Fibroblast of peridontal ligament (primary cell): ENCODE data around the gene KCTD2.

Experiments
- DNase-seq: peaks from one replicate; pipeline ENCODE4 v3.0.0-alpha.2; 2010; ENCODE audit errors: extremely low read depth

Gene KCTD2

DNA sequence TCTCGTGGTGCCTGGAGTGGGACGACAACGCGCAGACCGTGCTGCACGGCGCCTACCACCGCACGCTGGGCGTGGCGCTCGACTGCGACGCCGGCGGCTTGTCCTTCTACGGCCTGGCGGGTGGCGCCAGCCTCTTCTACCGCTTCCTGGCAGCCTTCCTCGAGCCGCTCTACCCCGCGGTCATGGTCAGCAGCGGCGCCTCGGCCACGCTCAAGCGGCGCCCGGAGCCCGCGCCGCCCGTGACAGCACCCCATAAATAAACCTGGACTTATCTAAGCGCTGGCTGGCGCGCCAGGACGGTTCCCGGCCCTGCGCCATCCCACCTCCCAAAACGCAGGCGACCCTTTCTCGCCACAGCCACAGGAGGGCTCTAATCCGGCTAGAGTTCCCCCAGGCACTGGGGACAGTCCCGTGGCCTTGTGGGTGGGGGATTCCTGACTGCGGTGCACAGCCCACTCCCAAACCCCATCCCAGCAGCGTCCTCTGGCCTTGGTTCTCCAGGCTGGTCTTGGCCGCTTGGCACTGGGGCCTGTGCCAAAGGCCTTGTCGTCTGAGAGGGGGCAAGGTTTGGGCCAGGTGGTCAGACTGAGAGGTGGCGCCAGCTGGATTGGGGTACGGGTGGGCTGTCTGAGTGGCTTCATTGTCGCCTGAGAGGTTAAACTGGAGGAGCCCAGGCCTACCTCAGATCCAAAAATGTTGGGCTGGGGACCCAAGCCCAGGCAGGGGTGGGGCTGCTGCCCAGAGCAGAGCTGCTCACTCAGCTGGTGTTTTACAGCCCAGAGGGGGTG is 30.7 kb downstream of the KCTD2 start:
- DNase-seq, result no peak

DNA sequence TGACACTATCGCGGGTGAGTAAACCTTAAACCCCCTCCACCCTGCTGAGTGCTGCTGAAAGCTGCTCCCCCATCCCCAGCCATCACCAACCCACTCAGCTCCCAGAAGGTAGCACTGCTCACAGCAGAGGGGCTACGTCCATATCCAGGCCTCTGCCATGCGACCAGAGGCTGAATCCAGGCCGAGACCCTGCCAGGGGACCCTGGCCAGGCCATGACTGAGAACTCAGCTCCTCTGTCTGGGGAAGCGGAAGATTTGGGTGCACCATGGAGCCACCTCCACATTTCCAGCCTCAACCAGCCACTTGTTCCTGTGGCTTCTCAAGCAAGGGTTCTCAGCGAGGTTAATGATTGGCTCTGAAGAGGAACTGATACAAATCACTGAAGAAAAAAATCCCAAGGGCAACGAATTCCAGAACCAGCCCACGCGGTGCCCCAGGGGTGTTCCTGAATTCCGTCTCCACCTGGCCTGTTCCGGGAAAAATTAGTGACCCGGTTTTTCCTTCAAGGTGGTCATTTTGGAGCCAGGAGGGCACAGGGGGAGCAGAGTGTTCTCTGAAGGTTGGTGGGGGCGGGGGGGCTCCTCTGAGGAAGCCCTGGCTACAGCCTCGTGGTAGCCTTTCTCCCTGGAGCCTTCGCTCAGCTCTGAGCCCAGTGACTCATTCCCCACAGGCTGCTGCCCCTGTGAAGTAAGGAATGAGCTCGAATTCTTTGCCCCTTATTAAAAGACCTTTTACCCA is 31.4 kb downstream of the KCTD2 start:
- DNase-seq, result peak; percentile 67

DNA sequence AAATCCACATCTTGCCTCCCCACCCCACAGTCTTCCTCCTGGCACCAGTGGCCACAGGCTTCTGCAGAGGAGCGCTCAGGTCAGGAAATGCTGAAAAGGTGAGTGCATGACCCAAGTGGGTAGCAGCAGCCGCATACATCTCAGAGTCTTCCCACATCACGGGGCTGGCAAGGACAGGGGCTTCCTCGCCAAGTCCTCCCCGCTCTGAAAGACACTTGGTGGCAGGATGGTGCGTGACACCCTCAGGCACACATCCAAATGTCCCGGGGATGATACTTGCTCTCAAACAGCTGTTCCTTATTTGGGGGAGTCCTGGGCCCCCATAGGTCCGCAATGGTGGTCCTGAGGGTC is 32.0 kb downstream of the KCTD2 start:
- no peak for DNase-seq

DNA sequence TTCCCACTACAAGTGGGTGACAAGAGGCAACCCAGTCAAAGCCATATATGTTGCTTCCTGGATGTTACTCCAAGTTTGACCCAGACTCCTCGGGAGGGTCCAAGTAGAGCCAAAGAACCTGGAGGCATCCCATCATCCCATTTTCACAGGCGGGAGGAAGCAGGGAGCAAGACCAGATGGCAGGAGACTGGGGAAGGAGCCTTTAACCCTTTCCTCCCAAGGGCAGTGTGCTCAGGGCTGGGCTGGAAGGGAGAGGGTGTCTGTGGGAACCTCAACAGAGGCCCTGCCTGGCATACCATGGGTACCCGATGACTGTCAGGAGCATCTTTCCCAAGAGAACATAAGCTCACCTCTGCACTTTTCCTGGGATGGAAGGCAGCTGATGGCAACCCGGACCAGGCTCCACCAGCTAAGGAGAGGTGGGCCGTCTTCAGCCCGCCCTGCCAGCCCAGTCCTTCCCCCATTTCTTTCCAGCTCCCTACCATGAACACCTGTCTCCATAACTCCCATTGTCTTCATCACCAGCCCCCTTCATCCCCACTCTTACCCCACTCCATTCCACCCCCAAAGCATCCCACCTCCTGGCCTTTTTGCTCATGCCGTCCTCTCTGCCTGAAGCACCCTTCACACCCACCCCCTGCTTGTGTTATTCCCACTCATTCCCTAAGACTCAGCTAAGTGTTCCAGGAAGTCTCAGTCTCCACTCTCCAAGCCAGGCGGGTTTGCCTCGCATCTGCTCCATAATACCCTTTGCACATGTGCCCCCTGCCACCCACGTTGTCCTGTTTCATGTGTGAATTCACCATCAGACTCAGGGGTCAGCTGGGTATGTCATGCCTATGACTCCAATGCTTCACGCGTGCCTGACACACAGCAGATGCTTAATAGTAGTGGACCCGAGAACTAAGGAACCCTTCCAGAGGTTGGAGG is 34.9 kb downstream of the KCTD2 start:
- no peak for DNase-seq

DNA sequence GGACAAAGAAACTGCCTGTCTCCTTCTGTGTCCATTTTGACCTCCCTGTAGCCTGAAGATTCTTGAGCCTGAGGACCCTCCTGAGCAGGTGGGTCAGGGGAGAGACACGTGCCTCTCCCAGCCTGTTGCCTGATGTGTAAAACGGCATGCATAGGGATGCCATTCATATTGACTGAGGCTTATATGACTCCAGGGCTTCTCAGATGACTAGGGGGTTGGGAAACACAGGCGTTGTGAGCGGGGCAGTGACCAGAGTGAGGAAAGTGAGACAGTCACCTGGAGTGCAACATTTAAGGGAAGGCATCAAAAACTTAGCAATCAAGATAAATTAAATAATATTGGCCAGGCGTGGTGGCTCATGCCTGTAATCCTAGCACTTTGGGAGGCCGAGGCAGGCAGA is 35.7 kb downstream of the KCTD2 start:
- no peak for DNase-seq

DNA sequence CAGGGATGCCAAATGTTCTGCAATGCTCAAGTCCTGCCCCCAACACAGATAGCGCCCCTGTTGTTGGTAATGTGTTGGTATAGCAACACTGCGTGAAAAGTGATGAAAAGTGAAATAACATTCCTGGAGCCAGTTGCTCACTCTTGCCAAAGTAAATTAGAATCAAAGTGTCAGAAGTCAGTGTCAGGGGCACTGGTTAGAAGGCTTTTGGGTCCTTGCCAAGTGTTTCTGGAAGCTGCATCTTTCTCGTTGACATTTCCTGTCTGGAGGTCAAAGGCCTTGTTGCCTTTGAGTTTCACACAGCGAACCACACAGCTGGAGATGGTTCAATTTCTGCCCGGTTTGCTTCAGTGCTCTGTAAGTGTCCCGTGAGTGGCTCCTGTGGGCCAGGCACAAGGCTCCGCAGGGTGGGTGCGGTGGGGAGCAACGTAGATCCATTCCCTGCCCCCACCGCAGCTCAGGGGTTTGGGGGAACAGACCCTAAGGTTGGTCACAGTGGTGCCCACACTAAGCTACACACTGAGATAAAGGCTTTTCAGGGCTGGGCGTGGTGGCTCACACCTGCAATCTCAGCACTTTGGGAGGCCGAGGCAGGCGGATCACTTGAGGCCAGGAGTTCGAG is 37.1 kb downstream of the KCTD2 start:
- no peak for DNase-seq

DNA sequence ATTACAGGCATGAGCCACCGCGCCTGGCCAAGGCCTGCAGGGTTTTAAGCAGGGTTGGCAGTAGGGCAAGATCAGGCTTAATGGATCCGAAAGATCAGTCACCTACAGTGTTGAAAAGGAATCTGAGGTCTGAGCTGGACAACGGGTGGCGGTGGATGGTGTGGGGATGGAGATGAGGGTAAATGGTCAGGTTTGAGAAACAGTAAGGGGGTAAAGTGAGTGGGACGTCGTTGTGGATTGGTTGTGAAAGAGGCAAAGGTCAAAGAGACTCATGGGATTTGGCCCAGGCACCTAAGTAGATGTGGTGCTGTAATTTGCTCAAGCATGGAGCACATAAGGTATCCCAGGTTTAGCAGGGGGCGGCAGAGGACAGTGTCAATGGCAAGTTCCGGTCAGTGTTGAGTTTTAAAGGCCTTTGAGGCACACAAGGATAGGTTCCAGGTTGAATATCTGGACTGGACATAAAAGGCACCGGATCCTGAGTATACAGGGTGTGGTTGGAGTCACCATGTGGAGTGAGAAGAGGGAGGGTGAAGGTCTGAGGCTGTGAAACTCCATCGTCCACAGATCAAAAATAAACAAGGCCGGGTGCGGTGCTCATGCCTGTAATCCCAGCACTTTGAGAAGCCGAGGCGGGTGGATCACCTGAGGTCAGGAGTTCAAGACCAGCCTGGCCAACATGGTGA is 39.6 kb downstream of the KCTD2 start:
- no peak for DNase-seq

DNA sequence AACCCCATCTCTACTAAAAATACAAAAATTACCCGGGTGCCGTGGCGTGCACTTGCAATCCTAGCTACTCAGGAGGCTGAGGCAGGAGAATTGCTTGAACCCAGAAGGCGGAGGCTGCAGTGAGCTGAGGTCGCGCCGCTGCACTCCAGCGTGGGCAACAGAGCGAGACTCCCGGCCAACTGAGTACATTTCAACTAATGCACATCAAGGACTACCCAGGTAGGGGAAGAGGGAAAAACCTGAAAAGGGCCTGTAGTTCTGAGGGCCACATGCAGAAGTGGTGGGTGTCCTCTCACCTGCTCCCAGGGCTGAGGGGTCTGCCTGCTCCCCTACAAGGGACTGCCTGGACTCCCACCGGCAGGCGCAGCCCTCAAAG is 40.1 kb downstream of the KCTD2 start:
- no peak for DNase-seq

DNA sequence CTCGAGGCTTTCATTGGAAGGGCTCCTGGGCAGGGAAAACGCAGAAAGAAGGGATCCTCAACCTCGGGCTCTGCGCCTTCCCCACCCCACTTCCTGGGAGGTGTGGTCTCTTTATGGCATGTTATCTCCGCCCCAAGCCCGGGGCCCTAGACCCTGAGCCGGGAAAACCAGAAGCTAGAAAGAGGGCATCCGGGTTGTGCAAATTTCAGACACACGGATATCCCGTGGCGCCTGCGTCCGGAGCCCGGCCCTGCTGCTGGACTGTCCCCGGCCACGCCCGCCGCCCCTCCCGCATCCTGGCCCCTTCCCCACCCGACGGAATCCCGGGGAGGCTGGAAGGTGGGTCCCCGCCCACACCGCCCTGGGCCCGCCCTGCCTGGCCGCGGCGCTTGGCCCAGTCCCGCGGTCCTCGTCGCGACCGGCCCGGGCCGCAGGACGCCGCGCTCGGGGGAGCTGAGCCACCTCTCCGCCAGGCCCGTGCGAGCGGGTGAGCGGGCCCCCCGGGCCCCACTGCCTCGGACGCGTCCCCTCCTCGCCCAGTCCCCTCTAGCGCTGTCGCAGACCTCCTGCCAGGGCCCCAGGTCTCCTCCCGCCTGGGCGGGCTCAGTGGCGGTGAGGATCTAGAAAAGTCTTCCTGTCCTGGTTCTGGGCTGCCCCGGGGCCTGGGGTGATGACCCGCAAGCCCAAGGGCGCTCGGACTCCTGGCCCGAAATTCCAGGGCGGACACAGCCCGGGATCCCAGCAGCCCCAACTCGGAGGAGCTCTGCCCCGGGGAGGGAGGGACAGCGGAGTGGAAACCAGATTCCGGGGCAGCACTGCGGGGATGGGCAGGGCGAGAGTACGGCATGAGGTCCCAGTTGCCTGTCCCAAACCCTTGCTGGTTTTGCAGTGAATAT is 40.8 kb downstream of the KCTD2 start, which contains the start of gene SLC16A5:
SLC16A5 (plus strand) TSS at position 397 of the 896 bp plus-strand sequence. CDS start 5,683 bp downstream, outside the sequence.
- peak; percentile 75 for DNase-seq

DNA sequence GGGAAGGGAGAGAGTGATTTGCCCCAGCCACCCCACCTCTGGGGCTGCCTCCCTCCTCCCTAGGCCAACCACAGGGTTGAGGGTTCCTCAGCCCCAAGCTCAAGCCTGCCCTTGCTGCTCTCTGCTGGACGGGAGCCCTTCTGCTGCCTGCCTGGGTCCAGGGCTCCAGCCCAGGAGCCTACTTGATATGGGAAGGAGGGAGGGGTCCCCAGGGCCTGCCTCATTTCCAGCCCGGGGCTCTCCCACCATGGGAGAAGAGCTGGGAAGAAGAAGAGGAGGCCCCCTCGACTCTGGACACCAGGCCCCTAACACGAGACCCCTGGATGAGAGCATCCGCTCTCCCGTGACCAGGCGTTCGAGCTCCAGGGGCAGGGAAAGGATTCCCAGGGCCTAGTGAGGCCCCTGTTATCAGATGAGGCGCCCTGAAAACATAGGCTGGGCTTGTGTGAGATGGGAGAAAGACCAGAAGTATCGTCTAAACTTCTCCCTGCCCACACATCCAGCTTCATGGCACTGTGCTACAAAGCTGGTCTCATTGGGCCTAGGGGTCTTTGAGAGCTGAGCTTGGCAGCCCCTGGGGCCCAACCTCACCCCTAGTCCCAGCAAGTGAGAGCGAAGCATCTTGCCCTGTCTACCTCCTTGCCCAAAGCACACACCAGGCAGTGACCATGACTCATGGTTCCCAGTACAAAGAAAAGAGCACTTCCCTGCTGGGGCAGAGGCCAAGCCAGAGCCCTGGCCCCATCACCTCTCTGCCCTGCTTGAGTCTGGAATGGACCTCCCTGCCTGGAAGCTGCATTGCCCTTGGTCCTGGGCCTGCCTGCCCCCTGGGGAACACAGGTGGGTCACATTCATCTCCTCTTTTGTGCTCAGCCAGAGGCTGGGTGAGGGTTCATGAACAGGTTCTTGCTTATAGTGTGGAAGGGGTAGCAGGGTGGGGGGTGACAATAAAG is 41.7 kb downstream of the KCTD2 start:
- DNase-seq, result no peak

DNA sequence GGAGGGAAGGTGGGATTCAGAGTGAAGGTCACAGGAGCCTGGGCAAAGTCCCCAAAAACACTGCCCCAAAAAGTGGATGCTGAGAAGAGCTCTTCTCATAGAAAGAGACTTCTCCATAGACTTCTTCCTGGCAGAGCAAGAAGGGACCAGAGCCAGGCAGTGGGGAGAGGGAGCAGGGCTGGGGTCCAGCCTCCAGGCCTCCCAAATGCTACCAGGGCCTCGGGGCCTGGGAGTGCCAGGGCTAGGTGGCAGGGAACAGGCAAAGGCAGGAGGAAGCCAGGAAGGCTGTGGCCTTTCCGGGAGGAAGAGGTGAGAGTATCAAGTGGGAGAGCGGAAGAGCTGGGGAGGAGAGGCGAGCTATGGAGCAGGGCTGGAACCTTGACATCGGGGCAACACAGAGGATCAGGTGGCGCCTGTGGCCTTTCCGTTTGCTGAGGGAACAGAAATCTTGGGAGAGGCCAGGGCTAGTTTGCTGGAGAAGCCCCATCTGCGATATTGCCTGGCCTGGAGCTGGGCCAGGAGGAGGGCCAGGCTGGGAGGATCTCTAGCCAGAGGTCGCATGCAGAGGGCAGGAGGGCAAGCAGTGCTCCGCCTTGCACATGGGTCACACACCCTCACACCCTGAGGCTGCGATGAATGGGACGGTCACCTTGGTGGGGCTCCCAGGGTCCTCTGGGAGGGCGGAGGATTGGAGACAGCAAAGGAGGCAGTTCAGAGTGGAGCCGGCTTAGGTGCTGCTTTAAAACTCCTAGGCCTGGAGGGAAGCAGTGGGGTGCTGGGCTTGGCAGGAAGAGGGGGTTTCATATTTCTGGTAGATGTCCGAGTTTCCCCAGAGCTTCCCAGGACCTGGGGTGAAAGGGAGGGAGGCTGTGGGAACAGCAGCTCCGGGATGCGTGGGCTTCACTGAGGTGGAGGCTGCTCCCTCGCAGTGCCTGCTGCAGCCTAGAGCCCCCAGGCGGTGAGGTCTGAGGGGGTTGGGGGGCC is 44.1 kb downstream of the KCTD2 start:
- no peak for DNase-seq

DNA sequence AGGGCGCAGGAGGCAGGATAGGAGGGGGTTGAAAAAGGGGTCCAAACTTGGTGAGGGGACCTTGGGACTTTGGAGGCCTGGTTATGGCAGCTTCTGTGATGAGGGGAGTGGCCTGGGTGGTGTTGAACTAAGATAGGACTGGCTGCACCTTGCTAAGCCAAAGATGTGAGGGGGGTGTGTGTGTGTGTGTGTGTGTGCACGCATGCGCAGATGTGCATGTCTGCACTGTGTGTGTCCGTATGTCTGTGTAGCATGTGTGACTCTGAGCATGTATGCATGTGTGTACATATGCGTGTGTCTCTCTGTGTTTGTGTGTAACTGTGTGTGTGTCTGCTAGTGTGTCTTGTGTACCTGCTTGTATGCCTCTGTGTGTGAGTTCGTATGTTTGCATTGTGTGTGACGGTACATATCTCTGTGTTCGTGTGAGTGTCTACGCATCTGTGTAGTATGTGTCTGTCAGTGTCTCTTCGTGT is 44.9 kb downstream of the KCTD2 start:
- DNase-seq, result no peak

DNA sequence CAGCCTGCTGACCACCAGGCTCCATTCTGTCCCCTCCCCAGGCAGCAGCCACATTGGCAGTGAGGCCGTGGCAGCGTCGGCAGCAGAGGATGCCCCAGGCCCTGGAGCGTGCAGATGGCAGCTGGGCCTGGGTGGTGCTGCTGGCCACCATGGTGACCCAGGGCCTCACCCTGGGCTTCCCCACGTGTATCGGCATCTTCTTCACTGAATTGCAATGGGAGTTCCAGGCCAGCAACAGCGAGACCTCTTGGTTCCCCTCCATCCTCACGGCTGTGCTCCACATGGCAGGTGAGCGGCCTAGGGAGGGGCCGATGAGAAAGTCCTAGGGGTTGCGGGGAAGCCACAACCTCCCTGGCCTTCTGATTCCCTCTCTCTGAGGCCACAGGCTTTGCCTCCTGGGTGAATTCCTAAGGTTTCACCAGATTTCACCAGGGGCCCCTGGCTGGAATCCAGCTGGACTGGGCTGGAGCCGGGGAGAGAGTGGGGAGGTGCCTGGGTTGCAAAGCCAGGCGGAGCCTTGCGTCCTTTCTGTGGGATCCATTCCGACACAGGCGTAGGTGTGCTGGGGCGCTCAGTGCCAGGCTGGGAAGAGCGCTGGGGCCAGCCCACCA is 46.6 kb downstream of the KCTD2 start:
- no peak for DNase-seq

DNA sequence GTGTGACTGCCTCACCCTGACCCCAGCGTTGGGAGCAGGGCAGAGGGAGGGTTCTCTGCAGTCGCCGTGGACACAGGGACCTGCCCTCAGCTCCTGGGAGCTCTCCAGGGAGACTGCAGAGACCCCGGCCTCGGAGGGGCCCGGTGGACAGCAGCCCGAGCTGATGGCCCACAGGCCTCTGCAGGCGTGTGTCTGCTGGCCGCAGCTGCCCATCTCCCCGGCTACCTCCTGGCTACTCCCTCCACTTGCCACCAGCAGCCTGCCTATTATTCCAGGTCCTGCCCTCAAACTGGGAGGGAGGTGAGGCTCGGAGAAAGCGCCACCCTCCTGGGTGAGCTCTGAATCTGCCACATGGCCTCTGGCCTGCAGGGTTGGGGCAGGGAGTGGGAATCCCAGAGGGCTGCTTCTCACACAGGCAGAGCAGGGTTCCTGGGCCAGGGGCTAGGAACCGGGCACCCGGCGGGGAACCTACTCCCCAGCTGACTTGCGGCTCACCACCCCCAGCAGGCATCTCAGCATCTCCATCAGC is 47.9 kb downstream of the KCTD2 start:
- no peak for DNase-seq

DNA sequence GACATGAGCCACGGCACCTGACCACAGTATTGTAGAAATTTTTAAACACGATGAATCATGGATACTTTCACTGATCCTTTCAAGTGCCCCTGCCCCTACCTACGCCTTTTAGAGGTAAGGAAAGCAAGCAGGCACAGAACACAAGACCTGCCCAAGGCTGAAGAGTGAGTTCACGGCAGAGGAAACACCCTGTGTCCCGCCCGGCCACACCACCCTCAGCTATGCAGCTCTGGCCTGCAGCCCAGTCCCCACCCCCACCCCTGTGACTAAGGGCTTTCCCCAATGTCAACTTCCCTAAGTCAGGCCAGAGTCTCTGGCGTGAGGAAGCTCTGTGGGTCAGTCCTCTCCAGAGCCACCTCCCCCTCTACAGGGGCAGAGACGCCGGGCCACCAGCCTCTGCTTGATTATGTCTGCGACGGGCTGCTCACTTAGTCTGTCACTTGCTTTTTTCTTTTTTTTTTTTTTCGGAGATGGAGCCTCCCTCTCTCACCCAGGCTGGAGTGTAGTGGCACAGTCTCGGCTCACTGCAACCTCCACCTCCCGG is 49.1 kb downstream of the KCTD2 start:
- no peak for DNase-seq

DNA sequence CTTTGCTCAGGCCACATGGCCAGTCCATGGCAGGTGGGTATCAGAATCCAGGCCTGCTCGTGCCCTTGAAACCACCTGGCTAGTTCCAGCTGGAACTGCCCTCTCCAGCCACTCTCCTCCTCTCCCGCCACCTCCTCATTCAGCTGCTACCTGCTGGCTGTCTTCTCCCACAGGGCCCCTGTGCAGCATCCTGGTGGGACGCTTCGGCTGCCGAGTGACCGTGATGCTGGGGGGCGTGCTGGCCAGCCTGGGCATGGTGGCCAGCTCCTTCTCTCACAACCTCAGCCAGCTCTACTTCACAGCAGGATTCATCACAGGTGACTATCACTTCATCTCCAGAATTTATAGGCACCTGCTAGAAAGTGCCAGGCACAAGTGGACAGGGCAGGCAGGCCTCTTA is 50.8 kb downstream of the KCTD2 start:
- no peak for DNase-seq

DNA sequence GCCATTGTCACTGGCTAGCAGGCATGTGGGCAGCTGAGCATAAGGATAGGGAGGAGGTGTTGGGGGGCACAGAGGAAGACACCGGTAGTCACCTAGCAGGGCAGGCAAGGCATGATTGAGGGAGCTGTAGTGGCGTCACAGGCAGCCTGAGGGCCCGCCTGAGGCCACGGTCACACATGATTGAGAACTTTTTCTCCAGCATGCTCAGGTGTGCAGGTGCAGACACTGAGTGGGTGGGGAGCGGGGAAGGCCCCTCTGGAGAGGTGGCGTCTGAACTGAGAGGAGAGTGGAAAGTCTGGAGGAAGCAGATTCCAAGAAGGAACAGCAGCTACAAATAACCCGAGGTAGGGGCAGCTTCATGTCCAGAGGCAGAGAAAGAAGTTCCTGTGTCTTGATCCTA is 51.8 kb downstream of the KCTD2 start:
- DNase-seq, result no peak
